ENCODE results near the gene PRELP. TPM values are rescaled to one million over a fixed set of nuclear protein-coding genes. Genes with fewer than 3 reads are reported as not detected.

PRELP gene
- total and polyA plus RNA-seq, 2 of the 8 experiments (the other 6 are each of a cell fraction or from before 2014, with no cell fraction given): 0.13 to 0.23 TPM

DNA sequence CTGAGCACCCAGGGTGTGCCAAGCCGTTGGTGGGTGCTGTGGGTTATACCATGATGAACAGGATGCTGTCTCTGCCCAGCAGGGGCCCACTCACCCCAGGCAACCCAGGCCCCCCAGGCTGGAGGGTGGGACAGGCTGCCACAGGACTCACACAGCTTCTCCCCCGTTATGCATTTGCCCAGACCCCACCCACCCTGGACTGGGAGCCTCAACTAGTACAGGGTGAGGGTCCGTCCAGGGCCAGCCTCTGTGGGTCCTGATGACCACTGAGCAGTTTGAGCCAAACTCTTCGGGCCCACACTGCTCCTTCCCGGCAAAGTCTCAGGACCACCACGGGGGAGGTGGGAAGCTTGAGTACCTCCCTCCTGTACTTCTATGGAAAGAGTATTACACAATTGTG, 3.8 kb upstream of the PRELP start:
- POLR2A ChIA-PET (ENCODE audit: partially characterized antibody): no interaction called here
- WGBS, 2 experiments (ENCODE audit: extremely low coverage in 1 of 2, insufficient coverage in 1 of 2, insufficient read length in 1 of 2, insufficient replicate concordance in 2 of 2, low coverage in 1 of 2, low lambda C conversion rate in 2 of 2, missing lambda C conversion rate in 1 of 2): 93% methylated on average over 6 of the region's 6 CpGs; no CpG with 5 or more reads in 1 of the 2 experiments

More for the DNA sequence above, 3.8 kb upstream of the PRELP start:
- Histone ChIP-seq H3K4me3 (ENCODE audit: extremely low read depth in 1 of 4, insufficient read depth in 2 of 4, low read depth in 3 of 4, low read length in 4 of 4) (no peak overlapping the region), H2BK20ac (ENCODE audit: low read length) (no peak overlapping the region), H3K23ac (ENCODE audit: insufficient read length) (no peak overlapping the region), H3K14ac (ENCODE audit: insufficient read length) (no peak overlapping the region), H2BK5ac (ENCODE audit: low read depth, low read length) (no peak overlapping the region), H4K20me1 (replicated peaks in 1 of 2; ENCODE audit: control insufficient read depth in 1 of 2, insufficient read depth in 2 of 2, low read length in 2 of 2) (no peaks in the 10 kb centered on the region), H3K18ac (ENCODE audit: extremely low read depth, low read length) (no peak overlapping the region), H3K4ac (replicated peaks; ENCODE audit: insufficient read length, low read depth, low read length) (no peak overlapping the region), H2BK15ac (ENCODE audit: low read length) (no peak overlapping the region), H3K27me3 (replicated peaks in 1 of 4; ENCODE audit: control insufficient read depth in 3 of 4, extremely low read depth in 1 of 4, insufficient read depth in 3 of 4, low read length in 3 of 4) (no peaks in the 10 kb centered on the region; a peak in 1 of 7 replicates), H3K27ac (ENCODE audit: low read depth, low read length) (no peak overlapping the region), H2AFZ (ENCODE audit: low read length) (0 out of 2 replicates have a peak overlapping the region, but pooled peaks have one; percentile 16), H4K91ac (replicated peaks; ENCODE audit: insufficient read length, low read length) (no peak overlapping the region), H3K4me2 (ENCODE audit: insufficient read depth in 1 of 2, low read depth in 2 of 2, low read length in 2 of 2) (no peak overlapping the region), H2BK12ac (ENCODE audit: low read depth, low read length) (no peak overlapping the region), H2AK5ac (ENCODE audit: low read depth, low read length) (no peak overlapping the region), H3K9ac (replicated peaks in 1 of 4; ENCODE audit: extremely low read depth in 1 of 4, low read depth in 3 of 4, low read length in 3 of 4) (no peak overlapping the region), H4K8ac (ENCODE audit: extremely low read depth, insufficient read depth, low read length) (no peak overlapping the region), H3K4me1 (replicated peaks in 1 of 4; ENCODE audit: control insufficient read depth in 3 of 4, insufficient read depth in 4 of 4, low read length in 3 of 4) (peaks cover 2 to 15% (median 7%) of the 10 kb centered on the region in 4 experiments; a peak in 6 of 7 replicates), H3K79me1 (ENCODE audit: low read depth, low read length) (no peaks in the 10 kb centered on the region), H2BK120ac (replicated peaks; ENCODE audit: low read depth, low read length) (no peak overlapping the region), H3K36me3 (ENCODE audit: control insufficient read depth in 2 of 4, insufficient read depth in 4 of 4, low read length in 3 of 4) (no peaks in the 10 kb centered on the region), H3K23me2 (ENCODE audit: low read depth, low read length) (no peaks in the 10 kb centered on the region; the same call in 1 of the 2 replicates), H3K79me2 (ENCODE audit: control insufficient read depth in 1 of 2, insufficient read depth in 2 of 2, low read length in 2 of 2) (no peaks in the 10 kb centered on the region), H3K9me3 (ENCODE audit: insufficient read depth in 2 of 2, low read depth in 1 of 2, low read length in 1 of 2) (no peaks in the 10 kb centered on the region), H4K5ac (ENCODE audit: insufficient read length, low read depth, low read length) (no peak overlapping the region), H3K56ac (replicated peaks; ENCODE audit: insufficient read length, low read depth, low read length) (no peak overlapping the region)
- no peak for DNase-seq (ENCODE audit: low read depth in 1 of 2, low spot score in 2 of 2)
- FAIRE-seq: no peak
- TF ChIP-seq NANOG (IDR thresholded peaks at IDR 0.05; ENCODE audit: insufficient read depth, low read depth, low read length, poor library complexity, severe bottlenecking) (no peak), CBX8 (IDR thresholded peaks at IDR 0.05; ENCODE audit: borderline replicate concordance, low read depth, low read length) (no peak), SUZ12 (IDR thresholded peaks at IDR 0.05; ENCODE audit: low read length) (no peak), KDM5A (IDR thresholded peaks at IDR 0.05; ENCODE audit: low read length) (no peak), USF2 (IDR thresholded peaks at IDR 0.05; ENCODE audit: low read length) (no peak), ASH2L (IDR thresholded peaks at IDR 0.05; ENCODE audit: low read length) (no peak), CREB1 (IDR thresholded peaks at IDR 0.05) (no peak), SIN3A (conservative IDR thresholded peaks at IDR 0.05 in 1 of 2, IDR thresholded peaks at IDR 0.05 in 1 of 2; ENCODE audit: low read depth in 1 of 2, low read length in 2 of 2) (no peak)
- CTCF ChIA-PET (ENCODE audit: partially characterized antibody): interaction anchor here (1.1 to 23.5 kb wide), 4 partner anchors 16 to 229 kb away, joined by 4 to 330 read pairs (median 12); partner anchors contain the start of gene FMOD
